ENCODE results near the gene CASP6.

DNA sequence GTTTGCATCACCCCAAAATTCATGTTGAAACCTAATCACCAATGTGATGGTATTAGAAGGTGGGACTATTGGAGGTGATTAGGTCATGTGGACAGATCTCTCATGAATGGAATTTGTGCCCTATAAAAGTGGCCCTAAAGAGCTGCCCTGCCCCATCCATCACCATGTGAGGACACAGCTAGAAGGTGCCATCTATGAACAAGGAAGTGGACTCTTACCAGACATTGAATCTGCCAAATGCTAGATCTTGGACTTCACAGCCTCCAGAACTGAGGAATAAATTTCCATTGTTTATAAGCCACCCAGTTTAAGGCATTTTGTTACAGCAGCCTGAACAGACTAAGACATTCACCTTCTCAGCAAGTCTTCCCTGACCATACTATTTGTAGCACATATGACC, 19.1 kb upstream of the CASP6 start:
- TF ChIP-seq EZH2 (optimal IDR thresholded peaks at IDR 0.05; ENCODE audit: low read depth, low read length) (no peak), EZH2phosphoT487 (IDR thresholded peaks at IDR 0.05; ENCODE audit: low read length) (no peak)
- TF ChIP-seq, protein P1, sequence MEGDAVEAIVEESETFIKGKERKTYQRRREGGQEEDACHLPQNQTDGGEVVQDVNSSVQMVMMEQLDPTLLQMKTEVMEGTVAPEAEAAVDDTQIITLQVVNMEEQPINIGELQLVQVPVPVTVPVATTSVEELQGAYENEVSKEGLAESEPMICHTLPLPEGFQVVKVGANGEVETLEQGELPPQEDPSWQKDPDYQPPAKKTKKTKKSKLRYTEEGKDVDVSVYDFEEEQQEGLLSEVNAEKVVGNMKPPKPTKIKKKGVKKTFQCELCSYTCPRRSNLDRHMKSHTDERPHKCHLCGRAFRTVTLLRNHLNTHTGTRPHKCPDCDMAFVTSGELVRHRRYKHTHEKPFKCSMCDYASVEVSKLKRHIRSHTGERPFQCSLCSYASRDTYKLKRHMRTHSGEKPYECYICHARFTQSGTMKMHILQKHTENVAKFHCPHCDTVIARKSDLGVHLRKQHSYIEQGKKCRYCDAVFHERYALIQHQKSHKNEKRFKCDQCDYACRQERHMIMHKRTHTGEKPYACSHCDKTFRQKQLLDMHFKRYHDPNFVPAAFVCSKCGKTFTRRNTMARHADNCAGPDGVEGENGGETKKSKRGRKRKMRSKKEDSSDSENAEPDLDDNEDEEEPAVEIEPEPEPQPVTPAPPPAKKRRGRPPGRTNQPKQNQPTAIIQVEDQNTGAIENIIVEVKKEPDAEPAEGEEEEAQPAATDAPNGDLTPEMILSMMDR (IDR thresholded peaks at IDR 0.05; ENCODE audit: low read length), result no peak
